Panc1 (cell line): ENCODE measurements around the gene GABRB1. TPM values are rescaled to one million over a fixed set of nuclear protein-coding genes. Genes with fewer than 3 reads are reported as not detected.

ENCODE experiments used
- ATAC-seq: fragments of 200-7000 bp; cut with Tn5 transposase; 2 replicates; pipeline ENCODE4 v1.9.1; 2020; ENCODE audit warnings: mild to moderate bottlenecking, moderate library complexity
- BruUV-seq: library from RNA; stranded (reverse); fragments of 400-500 nt; replicated peaks from 2 replicates; lab custom pipeline; 2021; lab: Mats Ljungman, UMichigan
- CTCF ChIA-PET: fragments of 300-600 bp; sonication (Branson Sonifier 250); formaldehyde crosslinking; loops from one replicate; lab custom pipeline; 2022; ENCODE audit warnings: antibody characterized with exemption; lab: Charles Lee
- POLR2A ChIA-PET: fragments of 300-600 bp; sonication (Branson Sonifier 250); formaldehyde crosslinking; loops from one replicate; lab custom pipeline; 2022; ENCODE audit warnings: antibody characterized with exemption; lab: Charles Lee
- DNase-seq: peaks from one replicate; pipeline ENCODE4 v3.0.0-alpha.2; 2010; ENCODE audit warnings: low read depth, low spot score
- H3K27ac ChIP-seq: 2 replicates; pipeline ENCODE4 v1.5.1; 2011; ENCODE audit warnings: mild to moderate bottlenecking, low read length, inconsistent platforms
- H3K27me3 ChIP-seq: fragments of 200-500 bp; sonication (Bioruptor generic); 2 replicates; pipeline ENCODE4 v1.6.0; 2014; ENCODE audit warnings: low read length, inconsistent platforms; ENCODE audit not compliant: control insufficient read depth, insufficient read depth
- H3K36me3 ChIP-seq: fragments of 200-500 bp; sonication (Bioruptor generic); 2 replicates; pipeline ENCODE4 v1.5.1; 2014; ENCODE audit warnings: inconsistent platforms, mild to moderate bottlenecking, low read length, moderate library complexity; ENCODE audit not compliant: control insufficient read depth, insufficient read depth
- H3K4me1 ChIP-seq: 2 replicates; pipeline ENCODE4 v1.5.1; 2011; ENCODE audit warnings: inconsistent platforms, mild to moderate bottlenecking, low read length, moderate library complexity; ENCODE audit not compliant: control insufficient read depth, insufficient read depth
- H3K4me3 ChIP-seq, 2 experiments: 2 replicates each; pipeline ENCODE4 v1.5.1; 2011 to 2012; ENCODE audit warnings: low read depth in 2 of 2, low read length in 2 of 2, mild to moderate bottlenecking in 2 of 2, inconsistent platforms in 1 of 2, moderate library complexity in 1 of 2
- H3K9me3 ChIP-seq: fragments of 200-500 bp; sonication (Bioruptor generic); 2 replicates; pipeline ENCODE4 v1.5.1; 2014; ENCODE audit warnings: low read depth, mild to moderate bottlenecking, inconsistent platforms, low read length, moderate library complexity; ENCODE audit not compliant: control insufficient read depth, insufficient read depth
- CTCF ChIP-seq: fragments of 450-650 bp; IDR thresholded peaks from 2 replicates; pipeline ENCODE4 v1.5.1; 2017; ENCODE audit warnings: mild to moderate bottlenecking
- POLR2AphosphoS5 ChIP-seq: IDR thresholded peaks from 2 replicates; pipeline ENCODE4 v1.6.1; 2012; ENCODE audit warnings: mild to moderate bottlenecking, low read depth, low read length, moderate library complexity
- REST ChIP-seq, 2 experiments: IDR thresholded peaks; 2 replicates each; pipeline ENCODE4 v1.6.1; 2011 to 2012; ENCODE audit warnings: low read depth in 2 of 2, control low read depth in 1 of 2, low read length in 1 of 2, mild to moderate bottlenecking in 1 of 2, moderate library complexity in 1 of 2; ENCODE audit not compliant: insufficient read depth in 1 of 2
- SIN3A ChIP-seq: IDR thresholded peaks from 2 replicates; pipeline ENCODE4 v1.6.1; 2012; ENCODE audit warnings: low read depth, mild to moderate bottlenecking, low read length, moderate library complexity, borderline replicate concordance; ENCODE audit not compliant: insufficient read depth
- TCF7L2 ChIP-seq: IDR thresholded peaks from 2 replicates; pipeline ENCODE4 v1.6.1; 2011; ENCODE audit warnings: mild to moderate bottlenecking, low read depth, low read length, inconsistent platforms
- in situ Hi-C: cut with HindIII; loops from 2 replicates; pipeline ENCODE4 v1.10.0; 2016; ENCODE audit warnings: low sequenced_read_pairs, low pct_unique_long_range_greater_than_20kb
- intact Hi-C: fragments of 100-400 bp; cut with micrococcal nuclease; formaldehyde crosslinking; loops from one replicate; pipeline ENCODE4 v1.10.0; 2022; ENCODE audit not compliant: unreplicated experiment
- total RNA-seq: library from RNA; stranded (reverse); gene quantifications from one replicate; pipeline ENCODE4 v1.2.1, GENCODE V29; 2021; ENCODE audit not compliant: unreplicated experiment

Gene GABRB1
- total RNA-seq, 1 experiment from 2014 or later = not detected

GRCh38 chr4:47084111-47084510, 52.7 kb downstream of the GABRB1 start:
- intact Hi-C loops = no loop called here
- POLR2A ChIA-PET = no interaction called here
- ATAC-seq (no peak), DNase-seq (no peak)
- CTCF ChIA-PET = no interaction called here
- Histone ChIP-seq H3K9me3 (no peaks in the 10 kb centered on the region), H3K27me3 (no peaks in the 10 kb centered on the region), H3K36me3 (no peaks in the 10 kb centered on the region), H3K27ac (no peak overlapping the region), H3K4me3 (no peak overlapping the region), H3K4me1 (no peaks in the 10 kb centered on the region)
- no TSS peak for BruUV-seq
- TF ChIP-seq TCF7L2 (no peak), POLR2AphosphoS5 (no peak), SIN3A (no peak), CTCF (no peak), REST (IDR thresholded peaks at IDR 0.05; ENCODE audit: insufficient read depth in 1 of 2, low read depth in 2 of 2, low read length in 1 of 2) (no peak)
- in situ Hi-C loops = no loop called here

- in situ Hi-C loops = no loop called here
Observed at GRCh38 chr4:47084795-47085194, 53.4 kb downstream of the GABRB1 start.

More at GRCh38 chr4:47084795-47085194, 53.4 kb downstream of the GABRB1 start:
- H3K9me3 ChIP-seq = no peaks in the 10 kb centered on the region
- no TSS peak for BruUV-seq
- intact Hi-C loops = no loop called here
- DNase-seq = no peak
- no peak for ATAC-seq
- H3K4me1 ChIP-seq = no peaks in the 10 kb centered on the region
- H3K27ac ChIP-seq = no peak overlapping the region
- H3K27me3 ChIP-seq = no peaks in the 10 kb centered on the region
- no peak overlapping the region for H3K4me3 ChIP-seq
- no peaks in the 10 kb centered on the region for H3K36me3 ChIP-seq
- POLR2A ChIA-PET = no interaction called here
- CTCF ChIA-PET = no interaction called here
- TF ChIP-seq SIN3A (no peak), POLR2AphosphoS5 (no peak), CTCF (no peak), TCF7L2 (no peak), REST (IDR thresholded peaks at IDR 0.05; ENCODE audit: insufficient read depth in 1 of 2, low read depth in 2 of 2, low read length in 1 of 2) (no peak)
